Caco-2 (cell line): ENCODE results near the gene AIFM3. TPM values are rescaled to one million over a fixed set of nuclear protein-coding genes. Genes with fewer than 3 reads are reported as not detected.

Experiments
- BruUV-seq: library from RNA; stranded (reverse); fragments of 400-500 nt; replicated peaks from 2 replicates; lab custom pipeline; 2021; lab: Mats Ljungman, UMichigan
- CTCF ChIA-PET: fragments of 300-600 bp; sonication (Branson Sonifier 250); formaldehyde crosslinking; loops from one replicate; lab custom pipeline; 2022; ENCODE audit warnings: antibody characterized with exemption; lab: Charles Lee
- POLR2A ChIA-PET: fragments of 300-600 bp; sonication (Branson Sonifier 250); formaldehyde crosslinking; loops from one replicate; lab custom pipeline; 2022; ENCODE audit warnings: antibody characterized with exemption; lab: Charles Lee
- DNase-seq, 2 experiments: peaks; one replicate each; pipeline versions ENCODE4 v3.0.0 to v3.0.0-alpha.2; 2020 to 2022
- H3K27me3 ChIP-seq: replicated peaks from 2 replicates; pipeline ENCODE4 v1.6.0; 2011; ENCODE audit warnings: low read length; ENCODE audit not compliant: control insufficient read depth, insufficient read depth
- H3K36me3 ChIP-seq: 2 replicates; pipeline ENCODE4 v1.5.1; 2011; ENCODE audit warnings: low read length; ENCODE audit not compliant: control insufficient read depth, insufficient read depth
- H3K4me1 ChIP-seq: fragments of 250-450 bp; sonication (Bioruptor Pico); 2 replicates; pipeline ENCODE4 v1.5.1; 2020; ENCODE audit warnings: mild to moderate bottlenecking
- H3K4me3 ChIP-seq: 2 replicates; pipeline ENCODE4 v1.5.1; 2011; ENCODE audit warnings: low read depth, mild to moderate bottlenecking, control low read depth, low read length
- H3K9me3 ChIP-seq: fragments of 250-450 bp; sonication (Bioruptor Pico); 2 replicates; pipeline ENCODE4 v1.5.1; 2020; ENCODE audit warnings: mild to moderate bottlenecking, moderate library complexity
- H3K27ac Mint-ChIP-seq: one replicate; pipeline ENCODE4 v1.8.0; 2022; ENCODE audit warnings: mixed read lengths; ENCODE audit not compliant: unreplicated experiment
- H3K27me3 Mint-ChIP-seq: one replicate; pipeline ENCODE4 v1.8.0; 2022; ENCODE audit warnings: mixed read lengths; ENCODE audit not compliant: insufficient read depth, unreplicated experiment
- H3K36me3 Mint-ChIP-seq: one replicate; pipeline ENCODE4 v1.8.0; 2022; ENCODE audit warnings: mild to moderate bottlenecking, mixed read lengths; ENCODE audit not compliant: insufficient read depth, unreplicated experiment
- H3K4me1 Mint-ChIP-seq: one replicate; pipeline ENCODE4 v1.8.0; 2022; ENCODE audit warnings: low read depth, mixed read lengths; ENCODE audit not compliant: unreplicated experiment
- H3K4me3 Mint-ChIP-seq: one replicate; pipeline ENCODE4 v1.8.0; 2022; ENCODE audit warnings: mild to moderate bottlenecking, moderate library complexity, mixed read lengths; ENCODE audit not compliant: unreplicated experiment
- H3K9me3 Mint-ChIP-seq: one replicate; pipeline ENCODE4 v1.8.0; 2022; ENCODE audit warnings: mixed read lengths; ENCODE audit not compliant: unreplicated experiment
- intact Hi-C: fragments of 100-400 bp; cut with micrococcal nuclease; formaldehyde crosslinking; loops from one replicate; pipeline ENCODE4 v1.10.0; 2022; ENCODE audit not compliant: unreplicated experiment
- total RNA-seq: library from RNA; stranded (reverse); gene quantifications from 2 replicates; pipeline ENCODE4 v1.2.3, GENCODE V29; 2022
- TF ChIP-seq, protein P1 (sequence below), 2 experiments: fragments of 200-600 bp in 1 of 2; IDR thresholded peaks; 1 replicate in 1 of 2; 2 replicates in 1 of 2; pipeline versions ENCODE4 v1.5.1 to v1.8.0; 2011 to 2022; ENCODE audit warnings: antibody characterized with exemption in 1 of 2, control low read depth in 1 of 2, inconsistent platforms in 1 of 2, low read depth in 1 of 2, low read length in 1 of 2, mild to moderate bottlenecking in 1 of 2, moderate library complexity in 1 of 2; ENCODE audit not compliant: insufficient read depth in 1 of 2, severe bottlenecking in 1 of 2, unreplicated experiment in 1 of 2

The AIFM3 gene
- total RNA-seq, 1 experiment from 2014 or later: 0.73 TPM

DNA sequence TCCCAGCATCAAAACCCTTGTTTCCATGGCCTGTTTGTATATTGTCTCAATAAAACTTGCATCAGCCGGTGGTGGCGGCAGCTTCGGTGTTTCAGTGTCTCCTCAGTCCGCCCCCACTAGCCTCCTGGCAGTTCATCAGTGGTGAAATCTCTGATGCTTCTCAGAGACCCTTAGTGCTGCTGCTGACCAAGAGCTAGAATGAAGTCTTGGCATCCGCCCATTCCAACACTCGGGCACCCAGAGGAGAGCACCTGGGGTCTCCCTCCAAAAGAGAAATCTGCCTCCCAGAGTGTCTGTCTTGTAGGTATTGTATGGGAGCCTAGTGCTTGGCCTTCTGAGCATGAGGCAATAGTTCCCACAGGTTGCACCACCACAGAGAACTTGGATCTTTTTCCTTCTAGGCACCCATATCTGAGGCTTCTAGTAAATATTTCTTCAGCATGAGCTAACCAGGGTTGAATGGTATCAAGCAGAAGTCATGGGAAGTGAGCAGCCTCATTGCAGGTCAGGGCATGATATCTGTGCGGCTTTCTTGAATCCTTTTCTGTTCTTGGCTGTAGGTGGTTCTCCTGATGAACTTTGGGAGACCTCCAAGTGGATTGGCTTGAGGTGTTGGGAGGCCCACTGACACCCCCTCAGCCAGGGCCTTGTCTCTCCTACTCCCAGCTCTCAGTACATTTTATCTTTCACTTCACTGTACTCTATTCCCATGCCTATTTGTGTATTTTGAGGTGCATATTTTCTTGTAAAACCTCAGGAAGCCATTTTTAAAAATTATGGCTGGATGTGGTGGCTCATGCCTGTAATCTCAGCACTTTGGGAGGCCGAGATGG, 13.2 kb upstream of the AIFM3 start:
- peaks cover 11% of the 10 kb centered on the region for H3K4me1 Mint-ChIP-seq
- H3K9me3 Mint-ChIP-seq: no peaks in the 10 kb centered on the region
- H3K36me3 Mint-ChIP-seq: peaks cover 82% of the 10 kb centered on the region
- BruUV-seq: no TSS peak
- no peak overlapping the region for H3K4me3 Mint-ChIP-seq
- TF ChIP-seq, protein P1, sequence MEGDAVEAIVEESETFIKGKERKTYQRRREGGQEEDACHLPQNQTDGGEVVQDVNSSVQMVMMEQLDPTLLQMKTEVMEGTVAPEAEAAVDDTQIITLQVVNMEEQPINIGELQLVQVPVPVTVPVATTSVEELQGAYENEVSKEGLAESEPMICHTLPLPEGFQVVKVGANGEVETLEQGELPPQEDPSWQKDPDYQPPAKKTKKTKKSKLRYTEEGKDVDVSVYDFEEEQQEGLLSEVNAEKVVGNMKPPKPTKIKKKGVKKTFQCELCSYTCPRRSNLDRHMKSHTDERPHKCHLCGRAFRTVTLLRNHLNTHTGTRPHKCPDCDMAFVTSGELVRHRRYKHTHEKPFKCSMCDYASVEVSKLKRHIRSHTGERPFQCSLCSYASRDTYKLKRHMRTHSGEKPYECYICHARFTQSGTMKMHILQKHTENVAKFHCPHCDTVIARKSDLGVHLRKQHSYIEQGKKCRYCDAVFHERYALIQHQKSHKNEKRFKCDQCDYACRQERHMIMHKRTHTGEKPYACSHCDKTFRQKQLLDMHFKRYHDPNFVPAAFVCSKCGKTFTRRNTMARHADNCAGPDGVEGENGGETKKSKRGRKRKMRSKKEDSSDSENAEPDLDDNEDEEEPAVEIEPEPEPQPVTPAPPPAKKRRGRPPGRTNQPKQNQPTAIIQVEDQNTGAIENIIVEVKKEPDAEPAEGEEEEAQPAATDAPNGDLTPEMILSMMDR (IDR thresholded peaks at IDR 0.05; ENCODE audit: insufficient read depth in 1 of 2, low read depth in 1 of 2, low read length in 1 of 2, severe bottlenecking in 1 of 2, unreplicated experiment in 1 of 2): no peak
- no peaks in the 10 kb centered on the region for H3K27me3 Mint-ChIP-seq
- no peak overlapping the region for H3K4me3 ChIP-seq
- no peaks in the 10 kb centered on the region for H3K9me3 ChIP-seq
- H3K36me3 ChIP-seq: peaks cover 4% of the 10 kb centered on the region
- ChIA-PET CTCF (no interaction called here), POLR2A (interaction anchor here (1.2 kb wide), 1 partner anchor 28 kb away, joined by 3 read pairs; the partner anchor contains the start of gene LZTR1)
- DNase-seq: no peak
- intact Hi-C loops: loop anchor here (5.0 kb wide), 2 partner anchors 67 to 97 kb away; partner anchors contain the start of genes PI4KA and SNAP29
- H3K27me3 ChIP-seq: no peaks in the 10 kb centered on the region
- peaks cover 67% of the 10 kb centered on the region for H3K4me1 ChIP-seq
- peak overlapping the region; percentile 57 for H3K27ac Mint-ChIP-seq

DNA sequence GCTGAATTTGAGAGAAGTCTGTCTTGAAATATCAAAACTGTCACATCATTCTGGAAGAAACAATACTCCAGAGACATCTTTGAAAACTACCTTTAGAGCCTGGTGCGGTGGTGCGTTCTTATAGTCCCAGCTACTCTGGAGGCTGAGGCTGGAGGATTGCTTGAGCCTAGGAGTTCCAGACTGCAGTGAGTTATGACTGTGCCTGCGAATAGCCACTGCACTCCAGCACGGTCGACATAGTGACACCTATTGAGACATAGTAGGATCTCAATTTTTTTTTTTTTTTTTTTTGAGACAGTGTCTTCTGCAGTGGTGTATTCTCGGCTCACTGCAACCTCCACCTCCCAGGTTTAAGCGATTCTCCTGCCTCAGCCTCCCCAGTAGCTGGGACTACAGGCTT, 11.5 kb upstream of the AIFM3 start:
- H3K9me3 ChIP-seq: no peaks in the 10 kb centered on the region
- DNase-seq: no peak
- TF ChIP-seq, protein P1 (IDR thresholded peaks at IDR 0.05; ENCODE audit: insufficient read depth in 1 of 2, low read depth in 1 of 2, low read length in 1 of 2, severe bottlenecking in 1 of 2, unreplicated experiment in 1 of 2): no peak
- no peaks in the 10 kb centered on the region for H3K4me1 Mint-ChIP-seq
- H3K36me3 ChIP-seq: no peaks in the 10 kb centered on the region; the same call in none of the 2 replicates
- BruUV-seq: no TSS peak
- peaks cover 66% of the 10 kb centered on the region for H3K36me3 Mint-ChIP-seq
- ChIA-PET POLR2A (no interaction called here), CTCF (interaction anchor here (1.1 kb wide), 1 partner anchor 38 kb away, joined by 5 read pairs; the partner anchor contains the start of gene CRKL)
- intact Hi-C loops: no loop called here
- no peak overlapping the region for H3K4me3 ChIP-seq
- no peak overlapping the region for H3K4me3 Mint-ChIP-seq
- H3K27me3 Mint-ChIP-seq: no peaks in the 10 kb centered on the region
- no peak overlapping the region for H3K27ac Mint-ChIP-seq
- no peaks in the 10 kb centered on the region for H3K27me3 ChIP-seq
- H3K9me3 Mint-ChIP-seq: no peaks in the 10 kb centered on the region
- H3K4me1 ChIP-seq: peaks cover 55% of the 10 kb centered on the region

DNA sequence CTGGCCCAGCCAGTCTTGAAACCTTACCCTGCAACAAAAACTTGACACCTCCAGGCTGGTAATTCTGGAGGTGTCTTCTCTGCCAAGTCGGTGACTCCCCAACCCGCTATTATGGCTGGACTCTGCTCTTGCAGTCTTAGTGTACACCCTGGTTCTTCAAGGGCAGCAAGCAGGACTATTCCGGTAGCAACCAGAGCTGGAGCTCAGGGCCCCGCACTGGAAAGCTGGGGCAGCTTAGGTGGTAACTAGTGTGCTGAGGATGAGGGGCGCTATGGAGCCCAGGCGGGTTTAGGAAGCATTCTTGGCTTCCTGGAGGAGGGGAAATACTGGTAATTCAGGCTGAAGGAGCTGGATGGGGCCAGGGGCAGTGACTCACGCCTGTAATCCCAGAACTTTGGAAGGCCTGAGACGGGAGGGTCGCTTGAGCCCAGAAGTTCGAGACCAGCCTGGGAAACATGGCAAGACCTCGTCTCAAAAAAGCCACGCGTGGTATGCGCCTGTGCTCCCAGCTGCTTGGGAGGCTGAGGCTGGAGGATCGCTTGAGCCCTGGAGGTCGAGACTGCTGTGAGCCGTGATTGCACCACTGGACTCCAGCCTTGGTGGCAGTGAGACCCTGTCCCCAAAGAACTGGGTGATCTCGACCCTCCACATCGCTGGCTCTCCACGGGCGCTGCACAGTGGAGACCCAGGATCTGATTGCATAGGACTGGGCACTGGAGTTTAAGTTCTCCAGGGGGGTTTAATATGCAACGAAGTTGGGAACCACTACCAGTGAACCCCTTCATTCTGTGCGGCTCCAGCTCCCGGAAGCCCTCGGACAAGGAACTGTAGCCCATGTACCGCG, 10.6 kb upstream of the AIFM3 start:
- H3K36me3 ChIP-seq: no peaks in the 10 kb centered on the region; the same call in none of the 2 replicates
- DNase-seq: peak; percentile 68 to 74
- no TSS peak for BruUV-seq
- H3K4me1 ChIP-seq: peaks cover 46% of the 10 kb centered on the region
- Mint-ChIP-seq H3K4me3 (peak overlapping the region; percentile 82), H3K27ac (peak overlapping the region; percentile 42), H3K9me3 (no peaks in the 10 kb centered on the region), H3K36me3 (peaks cover 57% of the 10 kb centered on the region), H3K27me3 (no peaks in the 10 kb centered on the region), H3K4me1 (no peaks in the 10 kb centered on the region)
- peak overlapping the region; percentile 77 for H3K4me3 ChIP-seq
- ChIA-PET CTCF (interaction anchor here (0.5 to 2.9 kb wide), 7 partner anchors 12 to 153 kb away, joined by 3 to 19 read pairs (median 3); partner anchors contain the start of gene CRKL), POLR2A (no interaction called here)
- H3K27me3 ChIP-seq: no peaks in the 10 kb centered on the region
- TF ChIP-seq, protein P1 (IDR thresholded peaks at IDR 0.05; ENCODE audit: insufficient read depth in 1 of 2, low read depth in 1 of 2, low read length in 1 of 2, severe bottlenecking in 1 of 2, unreplicated experiment in 1 of 2): no peak
- intact Hi-C loops: loop anchor here (2.0 kb wide), 2 partner anchors 40 to 44 kb away; partner anchors contain the start of gene CRKL
- H3K9me3 ChIP-seq: no peaks in the 10 kb centered on the region
